Neural progenitor cell (in vitro differentiated cells): ENCODE results near the gene PIAS1. TPM values are rescaled to one million over a fixed set of nuclear protein-coding genes. Genes with fewer than 3 reads are reported as not detected.

Experiments used
- DNase-seq: peaks from one replicate; pipeline ENCODE4 v3.0.0-alpha.2; 2016; ENCODE audit warnings: low spot score
- H2AFZ ChIP-seq: fragments of 200-600 bp; sonication (generic); replicated peaks from 2 replicates; pipeline ENCODE4 v1.6.1; 2016; ENCODE audit warnings: antibody characterized with exemption
- H3F3A ChIP-seq: fragments of 200-600 bp; sonication (generic); 2 replicates; pipeline ENCODE4 v1.6.1; 2016; ENCODE audit warnings: antibody characterized with exemption, low read depth
- H3K27ac ChIP-seq: fragments of 200-600 bp; sonication (generic); 2 replicates; pipeline ENCODE4 v1.5.1; 2016; ENCODE audit warnings: mild to moderate bottlenecking
- H3K27me3 ChIP-seq: fragments of 200-600 bp; sonication (generic); 2 replicates; pipeline ENCODE4 v1.6.1; 2016; ENCODE audit warnings: mild to moderate bottlenecking, moderate library complexity
- H3K36me3 ChIP-seq: fragments of 200-600 bp; sonication (generic); 2 replicates; pipeline ENCODE4 v1.5.1; 2016
- H3K4me1 ChIP-seq: fragments of 200-600 bp; sonication (generic); 2 replicates; pipeline ENCODE4 v1.6.1; 2016; ENCODE audit warnings: mixed run types
- H3K4me2 ChIP-seq: fragments of 200-600 bp; sonication (generic); 2 replicates; pipeline ENCODE4 v1.6.1; 2016
- H3K4me3 ChIP-seq: fragments of 200-600 bp; sonication (generic); 2 replicates; pipeline ENCODE4 v1.5.1; 2016
- H3K79me2 ChIP-seq: fragments of 200-600 bp; sonication (generic); 2 replicates; pipeline ENCODE4 v1.6.1; 2016; ENCODE audit warnings: low read depth
- H3K9ac ChIP-seq: fragments of 200-600 bp; sonication (generic); 2 replicates; pipeline ENCODE4 v1.6.1; 2016
- H3K9me3 ChIP-seq: fragments of 200-600 bp; sonication (generic); 2 replicates; pipeline ENCODE4 v1.5.1; 2016; ENCODE audit warnings: low read depth
- H4K20me1 ChIP-seq: fragments of 200-600 bp; sonication (generic); 2 replicates; pipeline ENCODE4 v1.6.1; 2016; ENCODE audit warnings: low read depth
- H3K27ac Mint-ChIP-seq: 3 replicates; pipeline ENCODE4 v1.8.0; 2021; ENCODE audit warnings: mixed read lengths
- H3K27me3 Mint-ChIP-seq: 2 replicates; pipeline ENCODE4 v1.8.0; 2022; ENCODE audit warnings: low read depth, mild to moderate bottlenecking, inconsistent platforms, moderate library complexity, mixed read lengths; ENCODE audit not compliant: insufficient read depth
- H3K36me3 Mint-ChIP-seq: 3 replicates; pipeline ENCODE4 v1.8.0; 2021; ENCODE audit warnings: mixed read lengths
- H3K4me1 Mint-ChIP-seq: 3 replicates; pipeline ENCODE4 v1.8.0; 2021; ENCODE audit warnings: mixed read lengths
- H3K4me3 Mint-ChIP-seq: 3 replicates; pipeline ENCODE4 v1.8.0; 2021; ENCODE audit warnings: mild to moderate bottlenecking, moderate library complexity, mixed read lengths
- H3K9me3 Mint-ChIP-seq: 3 replicates; pipeline ENCODE4 v1.8.0; 2020; ENCODE audit warnings: mixed read lengths
- CTCF ChIP-seq: fragments of 200-600 bp; sonication (generic); IDR thresholded peaks from 2 replicates; pipeline ENCODE4 v1.5.1; 2017; ENCODE audit warnings: antibody characterized with exemption, mild to moderate bottlenecking
- EZH2 ChIP-seq: fragments of 200-600 bp; sonication (generic); IDR thresholded peaks from 2 replicates; pipeline ENCODE4 v1.6.1; 2017; ENCODE audit warnings: antibody characterized with exemption, mild to moderate bottlenecking, moderate library complexity
- EZH2phosphoT487 ChIP-seq: fragments of 200-600 bp; sonication (generic); IDR thresholded peaks from 2 replicates; pipeline ENCODE4 v1.6.1; 2017; ENCODE audit warnings: antibody characterized with exemption
- total RNA-seq: library from RNA; depleted of rRNA; stranded (reverse); fragments of >200 nt; gene quantifications from 2 replicates; pipeline ENCODE4 v1.2.3, GENCODE V29; 2015; ENCODE audit warnings: low replicate concordance

Gene PIAS1
- total RNA-seq, 1 donor from 2014 or later = 34.6 TPM

- H3K36me3 Mint-ChIP-seq = peaks cover 51% of the 10 kb centered on the region
- peaks cover 2% of the 10 kb centered on the region for H3K4me1 Mint-ChIP-seq
- Histone ChIP-seq H2AFZ (no peak overlapping the region), H3K4me3 (no peak overlapping the region), H3K27ac (no peak overlapping the region), H3K27me3 (no peaks in the 10 kb centered on the region), H3F3A (peaks cover 14% of the 10 kb centered on the region), H3K4me2 (no peak overlapping the region), H3K4me1 (no peaks in the 10 kb centered on the region), H3K9ac (no peak overlapping the region), H3K9me3 (no peaks in the 10 kb centered on the region), H4K20me1 (no peaks in the 10 kb centered on the region), H3K79me2 (no peaks in the 10 kb centered on the region), H3K36me3 (peaks cover 4% of the 10 kb centered on the region)
- no peak for TF ChIP-seq EZH2phosphoT487
- TF ChIP-seq CTCF = no peak
- TF ChIP-seq EZH2 = no peak
- no peaks in the 10 kb centered on the region for H3K27me3 Mint-ChIP-seq
- H3K27ac Mint-ChIP-seq = no peak overlapping the region
- no peaks in the 10 kb centered on the region for H3K9me3 Mint-ChIP-seq
- no peak for DNase-seq
- H3K4me3 Mint-ChIP-seq = no peak overlapping the region
Measured at GRCh38 chr15:68188647-68189046, 134.5 kb downstream of the PIAS1 start.

DNA sequence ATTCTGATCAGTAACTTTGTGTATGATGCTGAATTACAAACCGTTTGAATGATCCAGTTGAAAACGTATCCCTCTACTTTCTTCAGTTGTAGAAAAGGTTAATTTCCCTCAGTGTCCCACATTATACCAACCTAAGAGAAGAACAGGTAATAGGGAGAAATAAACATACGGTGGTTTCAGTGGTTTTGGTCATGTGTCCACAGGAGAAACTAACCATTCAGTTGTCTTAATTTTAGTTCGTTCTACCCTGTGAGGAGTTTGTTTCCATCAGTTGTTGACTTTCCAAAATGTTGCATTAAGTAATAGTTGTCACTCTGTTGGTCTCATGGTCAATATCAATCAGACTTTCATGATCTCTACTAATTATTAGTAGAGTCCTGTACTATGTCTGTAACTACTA lies 135.9 kb downstream of the PIAS1 start:
- Histone ChIP-seq H3K36me3 (no peaks in the 10 kb centered on the region), H3K27ac (no peak overlapping the region)
- H3K36me3 Mint-ChIP-seq = peaks cover 48% of the 10 kb centered on the region

GRCh38 chr15:68191555-68191954 lies 137.4 kb downstream of the PIAS1 start:
- Histone ChIP-seq H3K9me3 (no peaks in the 10 kb centered on the region), H4K20me1 (peaks cover 4% of the 10 kb centered on the region), H3K27me3 (no peaks in the 10 kb centered on the region), H3K4me3 (no peak overlapping the region), H2AFZ (no peak overlapping the region), H3F3A (peaks cover 24% of the 10 kb centered on the region), H3K4me1 (no peaks in the 10 kb centered on the region), H3K9ac (no peak overlapping the region), H3K4me2 (no peak overlapping the region), H3K79me2 (no peaks in the 10 kb centered on the region), H3K27ac (no peak overlapping the region), H3K36me3 (no peaks in the 10 kb centered on the region)
- Mint-ChIP-seq H3K9me3 (no peaks in the 10 kb centered on the region), H3K4me1 (peaks cover 3% of the 10 kb centered on the region), H3K36me3 (peaks cover 41% of the 10 kb centered on the region), H3K27me3 (no peaks in the 10 kb centered on the region), H3K4me3 (no peak overlapping the region), H3K27ac (no peak overlapping the region)
- no peak for TF ChIP-seq EZH2phosphoT487
- no peak for TF ChIP-seq EZH2
- TF ChIP-seq CTCF = no peak
- no peak for DNase-seq

More for the DNA sequence above, 135.9 kb downstream of the PIAS1 start:
- Mint-ChIP-seq H3K4me3 (no peak overlapping the region), H3K27ac (no peak overlapping the region), H3K4me1 (peaks cover 3% of the 10 kb centered on the region), H3K27me3 (no peaks in the 10 kb centered on the region), H3K9me3 (no peaks in the 10 kb centered on the region)
- H3K4me3 ChIP-seq = no peak overlapping the region
- H3K4me1 ChIP-seq = no peaks in the 10 kb centered on the region
- no peaks in the 10 kb centered on the region for H3K27me3 ChIP-seq
- no peak overlapping the region for H2AFZ ChIP-seq
- peaks cover 19% of the 10 kb centered on the region for H3F3A ChIP-seq
- no peak overlapping the region for H3K9ac ChIP-seq
- H3K4me2 ChIP-seq = no peak overlapping the region
- DNase-seq = no peak
- H3K9me3 ChIP-seq = no peaks in the 10 kb centered on the region
- H3K79me2 ChIP-seq = no peaks in the 10 kb centered on the region
- no peak for TF ChIP-seq EZH2
- TF ChIP-seq EZH2phosphoT487 = no peak
- TF ChIP-seq CTCF = no peak
- H4K20me1 ChIP-seq = no peaks in the 10 kb centered on the region
